Caco-2 (cell line): ENCODE results near the gene C8G. TPM values are rescaled to one million over a fixed set of nuclear protein-coding genes. Genes with fewer than 3 reads are reported as not detected.

Experiments
- BruUV-seq: library from RNA; stranded (reverse); fragments of 400-500 nt; replicated peaks from 2 replicates; lab custom pipeline; 2021; lab: Mats Ljungman, UMichigan
- CTCF ChIA-PET: fragments of 300-600 bp; sonication (Branson Sonifier 250); formaldehyde crosslinking; loops from one replicate; lab custom pipeline; 2022; ENCODE audit warnings: antibody characterized with exemption; lab: Charles Lee
- POLR2A ChIA-PET: fragments of 300-600 bp; sonication (Branson Sonifier 250); formaldehyde crosslinking; loops from one replicate; lab custom pipeline; 2022; ENCODE audit warnings: antibody characterized with exemption; lab: Charles Lee
- DNase-seq, 2 experiments: peaks; one replicate each; pipeline versions ENCODE4 v3.0.0 to v3.0.0-alpha.2; 2020 to 2022
- H3K27me3 ChIP-seq: replicated peaks from 2 replicates; pipeline ENCODE4 v1.6.0; 2011; ENCODE audit warnings: low read length; ENCODE audit not compliant: control insufficient read depth, insufficient read depth
- H3K36me3 ChIP-seq: 2 replicates; pipeline ENCODE4 v1.5.1; 2011; ENCODE audit warnings: low read length; ENCODE audit not compliant: control insufficient read depth, insufficient read depth
- H3K4me1 ChIP-seq: fragments of 250-450 bp; sonication (Bioruptor Pico); 2 replicates; pipeline ENCODE4 v1.5.1; 2020; ENCODE audit warnings: mild to moderate bottlenecking
- H3K4me3 ChIP-seq: 2 replicates; pipeline ENCODE4 v1.5.1; 2011; ENCODE audit warnings: low read depth, mild to moderate bottlenecking, control low read depth, low read length
- H3K9me3 ChIP-seq: fragments of 250-450 bp; sonication (Bioruptor Pico); 2 replicates; pipeline ENCODE4 v1.5.1; 2020; ENCODE audit warnings: mild to moderate bottlenecking, moderate library complexity
- H3K27ac Mint-ChIP-seq: one replicate; pipeline ENCODE4 v1.8.0; 2022; ENCODE audit warnings: mixed read lengths; ENCODE audit not compliant: unreplicated experiment
- H3K27me3 Mint-ChIP-seq: one replicate; pipeline ENCODE4 v1.8.0; 2022; ENCODE audit warnings: mixed read lengths; ENCODE audit not compliant: insufficient read depth, unreplicated experiment
- H3K36me3 Mint-ChIP-seq: one replicate; pipeline ENCODE4 v1.8.0; 2022; ENCODE audit warnings: mild to moderate bottlenecking, mixed read lengths; ENCODE audit not compliant: insufficient read depth, unreplicated experiment
- H3K4me1 Mint-ChIP-seq: one replicate; pipeline ENCODE4 v1.8.0; 2022; ENCODE audit warnings: low read depth, mixed read lengths; ENCODE audit not compliant: unreplicated experiment
- H3K4me3 Mint-ChIP-seq: one replicate; pipeline ENCODE4 v1.8.0; 2022; ENCODE audit warnings: mild to moderate bottlenecking, moderate library complexity, mixed read lengths; ENCODE audit not compliant: unreplicated experiment
- H3K9me3 Mint-ChIP-seq: one replicate; pipeline ENCODE4 v1.8.0; 2022; ENCODE audit warnings: mixed read lengths; ENCODE audit not compliant: unreplicated experiment
- CTCF ChIP-seq, 2 experiments: fragments of 200-600 bp in 1 of 2; IDR thresholded peaks; 1 replicate in 1 of 2; 2 replicates in 1 of 2; pipeline versions ENCODE4 v1.5.1 to v1.8.0; 2011 to 2022; ENCODE audit warnings: antibody characterized with exemption in 1 of 2, control low read depth in 1 of 2, inconsistent platforms in 1 of 2, low read depth in 1 of 2, low read length in 1 of 2, mild to moderate bottlenecking in 1 of 2, moderate library complexity in 1 of 2; ENCODE audit not compliant: insufficient read depth in 1 of 2, severe bottlenecking in 1 of 2, unreplicated experiment in 1 of 2
- intact Hi-C: fragments of 100-400 bp; cut with micrococcal nuclease; formaldehyde crosslinking; loops from one replicate; pipeline ENCODE4 v1.10.0; 2022; ENCODE audit not compliant: unreplicated experiment
- total RNA-seq: library from RNA; stranded (reverse); gene quantifications from 2 replicates; pipeline ENCODE4 v1.2.3, GENCODE V29; 2022

C8G gene
- total RNA-seq, 1 experiment from 2014 or later: 0.77 TPM

- intact Hi-C loops: no loop called here
- no peaks in the 10 kb centered on the region for H3K36me3 ChIP-seq
- no TSS peak for BruUV-seq
- no peak for TF ChIP-seq CTCF (IDR thresholded peaks at IDR 0.05; ENCODE audit: insufficient read depth in 1 of 2, low read depth in 1 of 2, low read length in 1 of 2, severe bottlenecking in 1 of 2, unreplicated experiment in 1 of 2)
- H3K27me3 Mint-ChIP-seq: no peaks in the 10 kb centered on the region
- DNase-seq: no peak
- no peak overlapping the region for H3K27ac Mint-ChIP-seq
- no peaks in the 10 kb centered on the region for H3K27me3 ChIP-seq
- POLR2A ChIA-PET: no interaction called here
- H3K4me3 ChIP-seq: no peak overlapping the region
- H3K36me3 Mint-ChIP-seq: peaks cover 6% of the 10 kb centered on the region
- CTCF ChIA-PET: no interaction called here
- H3K4me1 Mint-ChIP-seq: no peaks in the 10 kb centered on the region
- H3K9me3 Mint-ChIP-seq: peaks cover 12% of the 10 kb centered on the region
- H3K9me3 ChIP-seq: no peaks in the 10 kb centered on the region
- peaks cover 3% of the 10 kb centered on the region; the same call in 1 of the 2 replicates for H3K4me1 ChIP-seq
- no peak overlapping the region for H3K4me3 Mint-ChIP-seq
These were observed 12.9 kb downstream of the C8G start for GRCh38 chr9:136957901-136958300.

- H3K4me3 Mint-ChIP-seq: no peak overlapping the region
- Histone ChIP-seq H3K4me1 (peaks cover 8% of the 10 kb centered on the region), H3K9me3 (no peaks in the 10 kb centered on the region), H3K36me3 (no peaks in the 10 kb centered on the region), H3K27me3 (no peaks in the 10 kb centered on the region), H3K4me3 (no peak overlapping the region)
- no peaks in the 10 kb centered on the region for H3K27me3 Mint-ChIP-seq
- ChIA-PET POLR2A (no interaction called here), CTCF (no interaction called here)
- H3K36me3 Mint-ChIP-seq: peaks cover 6% of the 10 kb centered on the region
- intact Hi-C loops: no loop called here
- DNase-seq: no peak
- H3K4me1 Mint-ChIP-seq: no peaks in the 10 kb centered on the region
- H3K27ac Mint-ChIP-seq: no peak overlapping the region
- H3K9me3 Mint-ChIP-seq: peaks cover 12% of the 10 kb centered on the region
- TF ChIP-seq CTCF (IDR thresholded peaks at IDR 0.05; ENCODE audit: insufficient read depth in 1 of 2, low read depth in 1 of 2, low read length in 1 of 2, severe bottlenecking in 1 of 2, unreplicated experiment in 1 of 2): no peak
- no TSS peak for BruUV-seq
These were observed 13.4 kb downstream of the C8G start for GRCh38 chr9:136958473-136958872.

- Histone ChIP-seq H3K36me3 (no peaks in the 10 kb centered on the region), H3K4me1 (peaks cover 11% of the 10 kb centered on the region), H3K4me3 (no peak overlapping the region), H3K27me3 (no peaks in the 10 kb centered on the region), H3K9me3 (no peaks in the 10 kb centered on the region)
- H3K9me3 Mint-ChIP-seq: peaks cover 12% of the 10 kb centered on the region
- H3K36me3 Mint-ChIP-seq: peaks cover 6% of the 10 kb centered on the region
- peak overlapping the region; percentile 35 for H3K27ac Mint-ChIP-seq
- intact Hi-C loops: no loop called here
- ChIA-PET POLR2A (no interaction called here), CTCF (interaction anchor here (0.6 kb wide), 3 partner anchors 11 to 623 kb away, joined by 3 to 5 read pairs (median 4); no protein-coding TSS in a partner anchor)
- no peaks in the 10 kb centered on the region for H3K4me1 Mint-ChIP-seq
- no TSS peak for BruUV-seq
- no peaks in the 10 kb centered on the region for H3K27me3 Mint-ChIP-seq
- no peak for DNase-seq
- no peak for TF ChIP-seq CTCF (IDR thresholded peaks at IDR 0.05; ENCODE audit: insufficient read depth in 1 of 2, low read depth in 1 of 2, low read length in 1 of 2, severe bottlenecking in 1 of 2, unreplicated experiment in 1 of 2)
- no peak overlapping the region for H3K4me3 Mint-ChIP-seq
These were observed 14.1 kb downstream of the C8G start for GRCh38 chr9:136958898-136959850.
